Measurements from ENCODE around the gene CHTF18.

CHTF18 gene

DNA sequence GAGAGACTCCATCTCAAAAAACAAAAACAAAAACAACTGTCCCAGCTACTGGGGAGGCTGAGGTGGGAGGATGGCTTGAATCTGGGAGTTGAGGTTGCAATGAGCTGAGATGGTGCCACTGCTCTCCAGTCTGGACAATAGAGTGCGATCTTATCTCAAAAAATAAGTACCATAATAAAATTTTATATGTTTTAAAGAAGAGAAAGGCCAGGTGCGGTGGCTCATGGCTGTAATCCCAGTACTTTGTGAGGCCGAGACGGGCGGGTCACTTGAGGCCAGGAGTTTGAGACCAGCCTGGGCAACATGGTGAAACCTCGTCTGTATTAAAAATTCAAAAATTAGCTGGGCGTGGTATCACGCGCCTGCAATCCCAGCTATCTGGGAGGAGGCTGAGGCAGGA lies 11.6 kb upstream of the CHTF18 start:
- DNase-seq: no peak

DNA sequence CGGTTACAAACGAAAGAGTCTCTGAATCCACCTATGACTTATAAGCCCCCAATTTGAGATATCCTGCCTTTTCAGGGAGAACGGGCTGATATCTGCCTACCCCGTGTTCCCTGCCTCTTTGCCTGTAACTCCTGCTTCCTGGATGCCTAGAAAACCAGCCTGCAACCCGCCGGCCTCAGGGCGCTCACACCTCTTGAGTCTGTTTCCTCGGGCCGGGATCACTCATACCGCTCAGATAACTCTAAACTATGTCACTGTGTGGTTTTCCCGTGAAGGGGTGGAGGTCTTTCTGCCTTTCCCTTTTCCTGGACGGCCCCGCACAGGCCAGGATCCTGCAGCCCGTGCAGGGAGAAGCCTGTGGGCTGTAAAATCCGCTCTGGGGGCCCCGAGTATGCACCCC lies 10.6 kb upstream of the CHTF18 start:
- no peak for DNase-seq

GRCh38 chr16:778447-778846 lies 10.0 kb upstream of the CHTF18 start:
- DNase-seq: no peak

DNA sequence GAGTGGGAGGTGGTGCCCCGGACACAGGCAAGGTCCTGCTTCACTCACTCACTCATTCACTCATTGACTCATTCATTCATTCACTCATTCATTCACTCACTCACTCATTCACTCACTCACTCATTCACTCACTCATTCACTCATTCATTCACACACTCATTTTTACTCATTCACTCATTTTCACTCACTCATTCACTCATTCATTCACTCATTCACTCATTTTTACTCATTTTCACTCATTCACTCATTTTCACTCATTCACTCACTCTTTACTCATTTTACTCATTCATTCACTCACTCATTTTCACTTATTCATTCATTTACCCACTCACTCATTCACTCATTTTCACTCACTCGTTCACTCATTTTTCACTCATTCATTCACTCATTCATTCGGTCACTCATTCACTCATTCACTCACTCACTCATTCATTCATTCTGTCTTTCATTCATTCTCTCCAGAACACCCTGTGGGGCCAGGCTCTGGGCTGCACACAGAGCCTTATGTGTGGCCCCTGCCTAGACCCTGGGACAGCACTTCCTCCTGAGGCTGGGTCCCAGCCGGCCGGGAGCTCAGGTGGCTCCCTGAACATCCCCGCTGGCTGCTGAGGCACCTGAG lies 9.4 kb upstream of the CHTF18 start:
- DNase-seq: no peak

GRCh38 chr16:779561-779960 lies 8.9 kb upstream of the CHTF18 start:
- no peak for DNase-seq

DNA sequence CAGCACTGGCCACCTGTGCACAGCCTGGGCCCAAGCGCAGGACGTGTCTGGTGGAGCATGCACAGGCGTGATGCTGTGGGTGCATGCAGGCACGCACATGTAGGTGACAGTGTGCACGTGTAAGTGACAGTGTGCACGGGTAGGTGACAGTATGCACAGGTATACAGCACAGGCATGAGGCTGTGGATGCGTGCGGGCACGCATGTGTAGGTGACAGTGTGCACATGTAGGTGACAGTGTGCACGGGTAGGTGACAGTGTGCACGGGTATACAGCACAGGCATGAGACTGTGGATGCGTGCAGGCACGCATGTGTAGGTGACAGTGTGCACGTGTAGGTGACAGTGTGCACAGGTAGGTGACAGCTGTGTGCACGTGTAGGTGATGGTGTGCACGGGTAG lies 8.1 kb upstream of the CHTF18 start:
- no peak for DNase-seq

DNA sequence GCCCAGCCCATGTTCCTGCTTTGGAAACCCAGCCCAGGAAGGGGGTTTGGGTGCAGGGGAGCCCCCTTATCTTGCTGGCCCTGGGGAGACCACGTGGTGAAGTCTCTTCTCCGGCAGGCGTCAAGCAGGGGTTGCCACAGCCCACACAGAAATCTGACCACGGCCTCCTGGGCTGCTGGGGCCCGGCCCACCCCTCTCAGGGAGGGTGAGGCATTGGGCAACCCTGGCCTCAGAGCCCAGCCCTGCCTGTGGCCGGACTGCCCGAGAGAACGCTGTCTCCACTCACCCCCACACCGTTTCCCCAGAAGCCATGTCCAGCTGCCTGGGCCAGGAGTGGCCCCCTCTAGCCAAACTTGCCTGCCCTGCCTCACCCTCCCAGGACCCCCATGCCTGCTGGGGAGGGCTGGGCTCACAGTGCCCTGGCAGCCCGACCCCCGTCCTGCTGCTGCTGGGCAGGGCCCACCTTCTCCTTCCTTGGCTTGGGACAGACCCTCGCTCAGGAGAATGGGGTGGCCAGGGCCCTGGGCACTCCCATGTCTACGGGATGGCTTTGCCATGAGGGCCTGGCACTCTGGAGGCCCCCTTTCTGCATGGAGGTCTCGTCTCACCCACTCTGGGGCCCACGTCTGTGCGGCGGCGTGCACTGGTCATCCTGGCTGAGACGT lies 6.9 kb upstream of the CHTF18 start:
- DNase-seq: no peak

DNA sequence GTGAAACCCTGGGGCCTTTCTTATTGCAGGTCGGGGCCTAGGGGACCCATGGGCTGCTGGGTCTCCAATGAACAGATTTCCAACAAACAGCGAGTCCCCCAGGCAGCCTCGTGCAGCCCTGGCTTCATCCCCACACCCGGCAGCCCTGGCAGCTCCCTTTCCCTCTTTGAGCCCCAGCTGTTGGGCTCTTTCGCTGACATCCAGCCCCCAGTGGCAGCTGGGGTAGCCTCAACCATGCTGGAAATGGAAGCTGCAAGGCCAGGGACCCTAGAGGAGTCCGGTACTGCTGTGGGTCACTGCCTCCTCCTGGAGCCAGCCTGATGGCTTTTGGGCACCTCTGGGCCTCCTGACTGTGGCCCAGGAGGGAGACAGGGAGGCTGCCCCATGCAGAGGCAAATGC lies 6.2 kb upstream of the CHTF18 start:
- no peak for DNase-seq

GRCh38 chr16:782766-783403 lies 5.5 kb upstream of the CHTF18 start:
- no peak for DNase-seq

DNA sequence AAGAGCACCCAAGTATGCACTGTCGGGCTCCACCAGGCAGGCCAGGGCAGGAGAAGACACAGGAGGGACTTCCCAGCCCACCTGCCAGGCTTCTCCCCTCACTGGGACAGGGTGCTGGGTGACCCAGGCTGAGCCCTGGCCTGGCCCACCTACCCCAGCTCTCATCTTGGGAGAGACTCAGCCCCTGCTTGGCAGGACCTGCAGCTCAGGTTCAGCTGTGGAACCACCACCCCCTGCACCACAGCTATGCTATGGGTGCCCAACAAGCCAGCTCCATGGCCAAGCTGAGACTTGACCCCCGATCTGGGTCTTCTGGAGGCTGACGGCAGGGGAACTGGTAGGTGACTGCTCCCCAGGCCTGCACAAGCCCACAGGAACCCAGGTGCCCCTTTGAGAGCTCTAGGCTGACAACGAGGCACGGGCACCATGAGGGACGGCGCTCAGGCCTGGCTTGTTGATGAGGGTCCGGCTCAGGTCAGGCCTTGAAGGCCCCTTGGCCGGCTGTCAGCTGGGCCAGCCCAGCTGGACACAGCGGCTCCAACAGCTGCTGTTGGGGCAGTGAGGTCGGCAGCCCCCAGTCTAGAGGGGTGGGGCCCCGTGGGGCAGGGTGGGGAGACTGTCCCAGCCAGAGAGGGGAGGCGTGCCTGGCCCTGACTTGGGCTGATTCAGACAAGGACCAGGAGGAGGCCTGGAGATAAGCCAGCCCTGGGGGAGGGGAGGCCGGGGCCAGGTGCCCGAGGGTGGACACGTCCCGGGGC lies 4.8 kb upstream of the CHTF18 start:
- no peak for DNase-seq

DNA sequence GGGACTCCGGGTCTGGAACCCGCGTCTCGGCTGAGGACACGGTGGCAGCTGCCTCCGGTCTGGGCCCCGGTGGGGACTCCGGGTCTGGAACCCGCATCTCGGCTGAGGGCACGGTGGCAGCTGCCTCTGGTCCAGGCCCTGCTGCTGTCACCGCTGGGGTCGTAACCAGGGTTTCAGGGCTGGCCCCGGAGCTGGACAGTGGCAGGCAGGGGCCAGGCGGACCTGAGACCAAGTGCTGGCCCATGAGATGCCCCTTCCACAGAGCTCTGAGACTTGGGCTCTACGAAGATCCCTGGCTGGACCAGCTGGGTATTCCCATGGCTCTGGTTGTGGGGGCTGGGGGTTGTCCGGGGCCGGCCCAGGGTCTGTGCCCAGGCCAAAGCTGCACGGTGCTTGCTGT lies 4.0 kb upstream of the CHTF18 start:
- DNase-seq: no peak

- DNase-seq: peak; percentile 74
Observed at GRCh38 chr16:785563-786535, 2.6 kb upstream of the CHTF18 start.

DNA sequence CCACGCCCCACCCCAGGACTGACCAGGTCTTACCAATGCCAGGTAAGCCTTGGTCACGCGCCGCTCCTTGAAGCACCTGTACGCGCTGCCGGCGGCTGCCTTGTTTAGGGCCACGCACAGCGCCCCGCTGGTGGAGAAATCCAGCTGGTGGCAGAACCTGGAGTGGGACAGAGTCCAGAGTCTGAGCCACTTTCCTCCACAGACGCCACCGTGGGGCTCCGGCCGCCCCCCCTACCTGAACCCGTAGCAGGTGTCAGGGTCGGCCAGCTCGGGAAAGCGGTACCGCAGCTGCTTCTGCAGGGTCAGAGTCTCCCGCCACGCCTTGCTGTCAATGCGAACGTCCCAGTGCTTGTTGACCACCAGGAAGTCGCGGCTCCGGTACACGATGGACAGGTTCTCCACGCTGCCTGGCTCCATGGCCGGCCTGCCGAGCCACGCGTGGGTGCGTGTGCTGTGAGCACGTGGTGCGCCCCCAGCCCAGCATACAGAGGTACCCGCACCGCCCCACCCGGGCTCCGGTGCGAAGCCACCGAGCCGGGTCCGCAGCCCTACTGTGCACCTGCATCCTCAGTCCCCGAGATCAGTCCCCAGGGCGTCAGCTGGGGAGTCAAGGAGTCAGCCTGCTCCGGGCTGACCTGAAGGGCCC lies 976 bp upstream of the CHTF18 start:
- DNase-seq: no peak

DNA sequence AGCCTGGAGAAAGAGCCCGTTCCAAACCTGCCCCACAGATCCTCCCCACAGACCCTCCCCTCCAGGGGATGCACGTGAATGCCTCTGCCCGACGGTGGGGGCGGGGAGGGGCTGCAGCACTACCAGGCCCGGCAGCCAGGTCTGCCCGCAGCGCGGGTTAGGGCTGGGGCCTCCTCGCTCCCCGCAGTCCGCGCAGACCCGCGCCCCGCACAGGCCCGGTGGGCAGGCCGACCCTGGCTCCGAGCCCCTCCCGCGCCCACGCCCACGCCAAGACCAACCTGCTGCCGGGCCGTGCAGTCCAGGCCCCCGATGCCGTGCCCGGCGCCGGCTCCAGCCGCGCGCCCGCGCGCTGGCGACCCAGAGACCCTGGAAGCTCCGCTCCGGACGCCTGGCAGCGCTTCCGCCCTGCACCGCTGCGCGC lies 432 bp upstream of the CHTF18 start, which contains the start of gene RPUSD1:
Gene RPUSD1 (minus strand): TSS at position 404 of the 421 bp plus-strand sequence. CDS start 644 bp downstream, outside the sequence.
- DNase-seq: no peak

DNA sequence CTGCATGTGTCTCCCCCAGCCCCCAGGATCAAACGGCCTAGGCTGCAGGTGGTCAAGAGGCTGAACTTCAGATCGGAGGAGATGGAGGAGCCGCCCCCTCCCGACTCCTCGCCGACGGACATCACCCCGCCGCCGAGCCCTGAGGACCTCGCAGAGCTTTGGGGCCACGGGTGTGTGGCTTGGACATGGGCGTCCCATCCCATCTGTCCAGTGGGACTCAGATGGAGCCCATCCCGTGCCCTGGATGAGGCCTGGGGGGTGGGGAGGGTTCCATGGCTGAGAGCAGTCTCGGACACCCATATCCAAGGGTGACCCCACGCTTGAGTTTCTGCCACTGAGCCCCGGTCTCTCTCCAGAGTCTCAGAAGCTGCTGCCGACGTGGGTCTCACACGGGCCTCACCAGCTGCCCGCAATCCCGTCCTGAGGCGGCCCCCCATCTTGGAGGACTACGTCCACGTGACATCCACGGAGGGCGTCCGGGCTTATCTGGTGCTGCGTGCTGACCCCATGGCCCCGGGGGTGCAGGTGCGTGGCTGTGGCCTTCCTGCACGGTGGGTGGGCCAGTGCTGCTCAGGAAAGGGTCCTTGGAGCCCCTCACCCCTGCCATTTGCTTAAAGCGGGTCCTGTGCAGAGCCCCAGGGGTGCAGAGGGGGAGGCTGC lies 901 bp downstream of the CHTF18 start:
- DNase-seq: no peak

DNA sequence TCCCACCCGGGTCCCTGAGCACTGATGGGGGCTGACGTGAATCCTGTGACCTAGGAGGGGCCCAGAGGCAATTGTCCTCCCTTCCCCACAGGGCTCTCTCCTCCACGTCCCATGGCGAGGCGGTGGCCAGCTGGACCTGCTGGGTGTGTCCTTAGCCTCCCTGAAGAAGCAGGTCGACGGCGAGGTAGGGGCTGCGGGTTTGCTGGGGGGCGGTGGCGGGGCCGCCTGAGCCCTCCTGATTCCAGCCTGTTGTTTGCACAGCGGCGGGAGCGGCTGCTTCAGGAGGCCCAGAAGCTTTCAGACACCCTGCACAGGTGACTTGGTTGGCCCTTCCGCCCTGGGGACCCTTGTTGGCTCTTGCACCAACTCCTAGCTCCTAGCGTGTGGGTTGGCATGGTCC lies 1.7 kb downstream of the CHTF18 start:
- no peak for DNase-seq

DNA sequence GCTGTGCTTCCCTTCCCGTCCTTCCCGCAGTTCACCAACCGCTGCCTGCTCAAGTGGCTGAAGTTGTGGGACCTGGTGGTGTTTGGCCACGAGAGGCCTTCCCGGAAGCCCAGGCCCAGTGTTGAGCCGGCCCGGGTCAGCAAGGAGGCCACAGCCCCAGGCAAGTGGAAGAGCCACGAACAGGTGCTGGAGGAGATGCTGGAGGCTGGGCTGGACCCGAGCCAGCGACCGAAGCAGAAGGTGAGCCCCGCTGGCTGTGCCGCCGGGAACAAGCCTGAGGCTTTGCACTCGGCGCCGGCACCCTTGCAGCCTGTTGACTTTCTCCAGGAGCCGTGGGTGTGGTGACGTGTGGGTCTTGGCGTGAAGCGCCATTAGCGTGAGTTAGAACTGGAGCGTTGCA lies 2.7 kb downstream of the CHTF18 start:
- DNase-seq: no peak

- no peak for DNase-seq
Observed at GRCh38 chr16:792221-792995, 4.0 kb downstream of the CHTF18 start.

GRCh38 chr16:793414-793813 lies 5.0 kb downstream of the CHTF18 start:
- DNase-seq: no peak

DNA sequence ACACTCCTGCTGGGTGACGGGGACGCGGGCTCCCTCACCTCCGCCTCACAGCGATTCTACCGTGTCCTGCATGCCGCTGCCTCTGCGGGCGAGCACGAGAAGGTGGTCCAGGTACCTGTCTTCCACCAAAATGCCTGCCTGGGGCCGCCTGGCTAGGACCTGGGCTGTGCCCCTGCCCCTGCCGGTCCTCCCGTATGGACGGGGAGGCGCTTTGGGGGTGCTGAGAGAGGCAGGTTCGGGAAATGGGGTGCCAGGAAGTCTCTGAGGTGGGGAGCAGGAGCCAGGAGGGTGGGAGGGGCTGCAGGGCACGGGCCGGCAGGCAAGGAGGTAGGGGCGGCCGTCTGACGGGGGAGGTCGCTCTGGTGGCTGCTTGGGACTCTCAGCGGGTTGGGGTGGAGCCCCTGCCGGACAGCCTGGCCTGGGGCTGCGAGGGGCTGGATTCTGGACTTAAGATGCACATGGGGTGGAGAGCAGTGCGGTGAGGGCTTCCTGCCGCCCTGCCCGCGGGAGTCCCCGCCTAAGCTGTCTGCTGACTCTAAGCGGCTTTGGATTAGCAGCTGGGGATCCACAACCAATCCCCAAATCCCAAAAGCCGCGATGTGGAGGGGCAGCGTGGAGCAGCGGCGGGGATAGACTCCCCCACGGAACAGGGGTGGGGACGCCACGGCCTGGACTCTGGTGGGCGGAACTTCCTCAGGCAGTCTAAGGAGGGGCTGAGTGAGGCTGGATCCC lies 5.8 kb downstream of the CHTF18 start:
- no peak for DNase-seq
